H1 (cell line): ENCODE results near the gene NGEF. TPM values are rescaled to one million over a fixed set of nuclear protein-coding genes. Genes with fewer than 3 reads are reported as not detected.

ENCODE experiments used
- ATF3 ChIP-seq: IDR thresholded peaks from 2 replicates; pipeline ENCODE4 v1.6.1; 2011; ENCODE audit warnings: low read depth, mild to moderate bottlenecking, low read length; ENCODE audit not compliant: insufficient read depth
- EGR1 ChIP-seq: IDR thresholded peaks from 2 replicates; pipeline ENCODE4 v1.6.1; 2011; ENCODE audit warnings: low read depth, low read length, borderline replicate concordance
- KDM5A ChIP-seq: fragments of 200-600 bp; IDR thresholded peaks from 2 replicates; pipeline ENCODE4 v1.7.1; 2012; ENCODE audit warnings: mild to moderate bottlenecking, low read length, inconsistent platforms, mixed read lengths
- SAP30 ChIP-seq: fragments of 300-600 bp; sonication (generic); IDR thresholded peaks from 2 replicates; pipeline ENCODE4 v1.7.1; 2012; ENCODE audit warnings: low read length, moderate library complexity, mild to moderate bottlenecking, inconsistent platforms; ENCODE audit not compliant: insufficient read depth, insufficient replicate concordance
- TAF1 ChIP-seq: IDR thresholded peaks from 2 replicates; pipeline ENCODE4 v1.6.1; 2011; ENCODE audit warnings: mild to moderate bottlenecking, low read depth, low read length
- polyA plus RNA-seq, 7 experiments: library from polyadenylated mRNA; depleted of rRNA in 3 of 7; stranded (reverse) in 5 of 7; unstranded in 2 of 7; fragments of >200 nt in 5 of 7; fragments of 200-250 nt in 2 of 7; gene quantifications; 1 replicate in 5 of 7; 2 replicates in 1 of 7; 4 replicates in 1 of 7; pipeline versions ENCODE4 v1.2.1 to v1.2.3, GENCODE V29; 2011 to 2013; ENCODE audit warnings: missing spikeins in 2 of 7, mixed read lengths in 2 of 7
- total RNA-seq: library from RNA; stranded (reverse); fragmentation: NEBNext Ultra II Directional; extraction: Animal tissue kit (Norgen Biotek cat#: 25700); gene quantifications from 2 replicates; pipeline ENCODE4 v1.2.1, GENCODE V29; 2021

Gene NGEF
- total and polyA plus RNA-seq, 2 of the 8 experiments (the other 6 are each of a cell fraction or from before 2014, with no cell fraction given) = 2.7 to 3.2 TPM

GRCh38 chr2:232878855-232879617 lies 134.0 kb downstream of the NGEF start (continued):
- TF ChIP-seq ATF3 (no peak), KDM5A (no peak), EGR1 (no peak), TAF1 (no peak), SAP30 (no peak)
